ENCODE data around the gene CRNN. TPM values are rescaled to one million over a fixed set of nuclear protein-coding genes. Genes with fewer than 3 reads are reported as not detected.

CRNN gene
- polyA plus RNA-seq, 1 donor from 2014 or later: not detected

- H3F3A ChIP-seq (ENCODE audit: insufficient read depth, low read length, poor library complexity, severe bottlenecking): no peaks in the 10 kb centered on the region
- H4K20me1 ChIP-seq (ENCODE audit: insufficient read depth): no peaks in the 10 kb centered on the region
- H3K9ac ChIP-seq (ENCODE audit: low read length): no peak overlapping the region
- no peaks in the 10 kb centered on the region for H3K9me3 ChIP-seq (ENCODE audit: low read length)
- H3K4me2 ChIP-seq (ENCODE audit: low read length): no peak overlapping the region
- H3K27ac ChIP-seq (ENCODE audit: low read length): no peak overlapping the region
- H3K9me2 ChIP-seq (ENCODE audit: insufficient read depth, low read length): no peaks in the 10 kb centered on the region
- H3K27me3 ChIP-seq (ENCODE audit: insufficient read depth, low read depth, low read length): no peaks in the 10 kb centered on the region
- no peak overlapping the region for H2AFZ ChIP-seq (ENCODE audit: low read depth, low read length)
- TF ChIP-seq EZH2 (IDR thresholded peaks at IDR 0.05; ENCODE audit: borderline replicate concordance, insufficient read depth, low read length, poor library complexity, severe bottlenecking) (no peak), EP300 (conservative IDR thresholded peaks at IDR 0.05; ENCODE audit: poor library complexity, severe bottlenecking) (no peak), TAF1 (IDR thresholded peaks at IDR 0.05; ENCODE audit: low read depth) (no peak), RAD21 (conservative IDR thresholded peaks at IDR 0.05) (no peak), REST (IDR thresholded peaks at IDR 0.05; ENCODE audit: borderline replicate concordance) (no peak), SMC3 (conservative IDR thresholded peaks at IDR 0.05; ENCODE audit: poor library complexity) (no peak), CTCF (IDR thresholded peaks at IDR 0.05; ENCODE audit: poor library complexity, severe bottlenecking) (no peak), POLR2AphosphoS5 (IDR thresholded peaks at IDR 0.05) (no peak), MXI1 (conservative IDR thresholded peaks at IDR 0.05; ENCODE audit: poor library complexity, severe bottlenecking) (no peak)
- no peak overlapping the region for H3K4me3 ChIP-seq (ENCODE audit: low read length)
- H3K36me3 ChIP-seq (ENCODE audit: insufficient read depth, low read length): no peaks in the 10 kb centered on the region
- H3K79me2 ChIP-seq (replicated peaks; ENCODE audit: insufficient read depth, low read length): no peaks in the 10 kb centered on the region
These were observed 13.4 kb upstream of the CRNN start for GRCh38 chr1:152427458-152427857.

GRCh38 chr1:152426731-152427130 lies 12.7 kb upstream of the CRNN start:
- TF ChIP-seq RAD21 (conservative IDR thresholded peaks at IDR 0.05) (no peak), TAF1 (IDR thresholded peaks at IDR 0.05; ENCODE audit: low read depth) (no peak), MXI1 (conservative IDR thresholded peaks at IDR 0.05; ENCODE audit: poor library complexity, severe bottlenecking) (no peak)
- Histone ChIP-seq H3K27me3 (ENCODE audit: insufficient read depth, low read depth, low read length) (no peaks in the 10 kb centered on the region), H3K9me3 (ENCODE audit: low read length) (no peaks in the 10 kb centered on the region), H2AFZ (ENCODE audit: low read depth, low read length) (no peak overlapping the region), H3F3A (ENCODE audit: insufficient read depth, low read length, poor library complexity, severe bottlenecking) (no peaks in the 10 kb centered on the region), H3K4me3 (ENCODE audit: low read length) (no peak overlapping the region), H3K27ac (ENCODE audit: low read length) (no peak overlapping the region), H4K20me1 (ENCODE audit: insufficient read depth) (no peaks in the 10 kb centered on the region), H3K9me2 (ENCODE audit: insufficient read depth, low read length) (no peaks in the 10 kb centered on the region), H3K4me2 (ENCODE audit: low read length) (no peak overlapping the region), H3K36me3 (ENCODE audit: insufficient read depth, low read length) (no peaks in the 10 kb centered on the region), H3K9ac (ENCODE audit: low read length) (no peak overlapping the region), H3K79me2 (replicated peaks; ENCODE audit: insufficient read depth, low read length) (no peaks in the 10 kb centered on the region)

GRCh38 chr1:152419917-152420316 lies 5.9 kb upstream of the CRNN start:
- H3K79me2 ChIP-seq (replicated peaks; ENCODE audit: insufficient read depth, low read length): no peaks in the 10 kb centered on the region
- no peak overlapping the region for H3K27ac ChIP-seq (ENCODE audit: low read length)
- H3F3A ChIP-seq (ENCODE audit: insufficient read depth, low read length, poor library complexity, severe bottlenecking): no peaks in the 10 kb centered on the region
- no peak overlapping the region for H3K4me2 ChIP-seq (ENCODE audit: low read length)
- no peaks in the 10 kb centered on the region for H3K36me3 ChIP-seq (ENCODE audit: insufficient read depth, low read length)
- H3K4me3 ChIP-seq (ENCODE audit: low read length): no peak overlapping the region
- no peak overlapping the region for H2AFZ ChIP-seq (ENCODE audit: low read depth, low read length)
- no peaks in the 10 kb centered on the region for H3K9me3 ChIP-seq (ENCODE audit: low read length)
- H3K9ac ChIP-seq (ENCODE audit: low read length): no peak overlapping the region
- H4K20me1 ChIP-seq (ENCODE audit: insufficient read depth): no peaks in the 10 kb centered on the region
- no peaks in the 10 kb centered on the region for H3K27me3 ChIP-seq (ENCODE audit: insufficient read depth, low read depth, low read length)
- TF ChIP-seq SMC3 (conservative IDR thresholded peaks at IDR 0.05; ENCODE audit: poor library complexity) (no peak), CTCF (IDR thresholded peaks at IDR 0.05; ENCODE audit: poor library complexity, severe bottlenecking) (no peak), REST (IDR thresholded peaks at IDR 0.05; ENCODE audit: borderline replicate concordance) (no peak), RAD21 (conservative IDR thresholded peaks at IDR 0.05) (no peak), EZH2 (IDR thresholded peaks at IDR 0.05; ENCODE audit: borderline replicate concordance, insufficient read depth, low read length, poor library complexity, severe bottlenecking) (no peak), EP300 (conservative IDR thresholded peaks at IDR 0.05; ENCODE audit: poor library complexity, severe bottlenecking) (no peak), POLR2AphosphoS5 (IDR thresholded peaks at IDR 0.05) (no peak), MXI1 (conservative IDR thresholded peaks at IDR 0.05; ENCODE audit: poor library complexity, severe bottlenecking) (no peak), TAF1 (IDR thresholded peaks at IDR 0.05; ENCODE audit: low read depth) (no peak)
- no peaks in the 10 kb centered on the region for H3K9me2 ChIP-seq (ENCODE audit: insufficient read depth, low read length)

Measured in neural cell (in vitro differentiated cells).